HG03457 (cell line): Measurements from ENCODE around the gene CLEC1A.

Experiments
- ATAC-seq: cut with Tn5 transposase; IDR thresholded peaks from one replicate; pipeline ENCODE4 v1.9.1; 2021; ENCODE audit warnings: moderate number of reproducible peaks; ENCODE audit not compliant: unreplicated experiment

Gene CLEC1A

GRCh38 chr12:10101648-10102220, 2.9 kb upstream of the CLEC1A start:
- no peak for ATAC-seq

DNA sequence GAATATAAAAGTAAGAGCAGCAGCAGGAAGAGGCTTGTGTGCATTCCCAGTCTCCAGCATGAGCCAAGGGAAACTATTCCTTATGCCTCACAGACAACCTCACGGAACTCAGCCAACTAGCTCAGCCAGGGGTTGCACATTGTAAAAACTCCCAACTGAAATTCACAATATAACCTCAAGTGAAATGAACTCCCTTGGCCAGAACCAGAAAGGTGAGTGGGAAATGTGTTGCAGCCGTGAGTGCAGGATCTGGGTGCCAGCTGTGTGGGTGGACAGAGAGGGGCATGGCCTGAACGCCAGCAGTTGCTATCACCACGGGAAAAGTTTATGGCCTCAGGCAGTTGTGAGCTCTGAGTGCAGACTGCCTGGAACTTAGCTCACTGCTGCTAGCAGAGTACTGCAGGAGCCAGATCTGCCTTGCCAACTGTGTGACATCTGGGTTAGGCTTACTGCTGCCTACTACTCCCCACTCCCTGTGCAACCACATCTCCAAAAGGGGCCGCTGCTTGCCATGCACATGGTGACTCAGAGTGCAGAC, 2.3 kb upstream of the CLEC1A start:
- no peak for ATAC-seq

- no peak for ATAC-seq
These were observed 1.3 kb downstream of the CLEC1A start for GRCh38 chr12:10097521-10097920.

DNA sequence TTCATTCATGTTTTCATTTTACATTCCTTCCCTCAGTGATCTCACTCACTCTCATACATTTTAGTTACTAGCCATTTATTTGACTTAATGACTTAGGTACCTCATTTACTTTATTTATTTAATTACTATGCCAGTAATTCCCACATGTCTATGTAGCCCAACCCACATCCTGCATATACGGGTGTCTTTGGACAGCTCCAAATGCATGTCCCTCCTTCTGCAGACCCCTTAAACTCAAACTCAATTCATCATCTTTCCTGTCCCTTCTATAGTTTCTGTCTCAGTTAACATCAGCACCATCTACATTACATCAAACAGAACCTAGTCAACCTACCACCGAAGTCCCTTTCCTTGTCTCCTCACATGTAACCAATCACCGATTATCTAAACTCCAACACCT, 2.8 kb downstream of the CLEC1A start:
- ATAC-seq, result no peak

- no peak for ATAC-seq
These were observed 4.0 kb downstream of the CLEC1A start for GRCh38 chr12:10094646-10095395.

DNA sequence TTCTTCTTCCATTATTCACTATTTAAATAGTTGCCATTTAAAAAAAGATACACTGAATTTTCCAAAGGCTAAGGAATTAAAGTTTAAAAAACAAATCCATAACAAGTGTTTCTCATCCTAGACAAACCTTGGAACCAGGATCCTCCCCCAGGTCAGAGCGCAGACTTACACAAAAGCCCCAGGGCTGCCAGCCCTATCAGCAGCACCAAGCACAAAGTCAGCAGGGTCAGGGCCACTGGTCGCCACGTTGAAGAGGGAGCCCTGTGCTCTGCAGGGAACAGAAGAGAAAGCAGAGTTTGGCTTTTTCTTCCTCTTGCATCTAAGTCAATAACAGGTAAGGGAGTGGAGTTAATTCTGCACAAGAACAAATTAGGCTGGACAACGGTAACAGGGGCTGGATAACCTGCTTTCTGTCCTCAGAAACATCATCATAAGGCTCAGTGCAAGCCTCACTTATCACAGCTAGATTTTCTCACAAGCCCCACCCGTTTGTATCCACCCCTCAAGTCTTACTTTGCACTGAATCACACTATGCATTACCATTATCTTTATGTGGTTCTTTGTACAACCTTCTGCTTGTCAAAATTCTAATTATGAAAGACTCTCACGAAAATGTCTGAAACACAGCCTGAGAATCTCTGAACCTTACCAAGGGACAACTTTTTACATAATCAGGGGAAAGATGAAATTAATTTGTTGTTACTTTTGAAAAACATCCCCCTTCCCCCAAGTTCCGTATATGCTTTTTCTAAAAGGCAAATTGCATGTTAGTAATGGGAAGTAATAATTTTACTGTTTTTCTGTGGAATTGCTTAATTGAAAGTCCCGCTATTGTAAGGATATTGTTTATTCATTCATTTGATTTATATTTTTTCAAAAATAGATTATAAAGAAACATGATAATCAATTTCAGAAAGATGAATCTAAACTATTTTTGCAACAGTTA, 9.6 kb downstream of the CLEC1A start:
- no peak for ATAC-seq

DNA sequence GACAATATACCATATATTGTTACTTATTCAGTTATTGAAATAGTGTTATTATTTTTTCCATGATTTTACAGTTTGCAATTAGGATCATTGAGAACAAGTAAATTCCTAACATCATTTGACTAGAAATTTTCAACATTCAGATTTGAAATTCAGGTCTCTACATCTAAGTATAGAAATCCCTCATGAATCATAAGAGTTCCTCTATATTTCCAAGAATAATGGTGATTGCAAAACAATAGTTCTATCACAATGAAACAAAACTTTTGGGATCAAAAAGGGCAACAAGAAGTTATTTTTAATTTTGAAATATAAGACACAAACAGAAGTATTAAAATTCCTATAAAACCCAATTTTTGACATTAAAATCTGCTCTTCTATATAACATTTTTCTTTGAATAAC, 10.8 kb downstream of the CLEC1A start:
- ATAC-seq, result no peak

DNA sequence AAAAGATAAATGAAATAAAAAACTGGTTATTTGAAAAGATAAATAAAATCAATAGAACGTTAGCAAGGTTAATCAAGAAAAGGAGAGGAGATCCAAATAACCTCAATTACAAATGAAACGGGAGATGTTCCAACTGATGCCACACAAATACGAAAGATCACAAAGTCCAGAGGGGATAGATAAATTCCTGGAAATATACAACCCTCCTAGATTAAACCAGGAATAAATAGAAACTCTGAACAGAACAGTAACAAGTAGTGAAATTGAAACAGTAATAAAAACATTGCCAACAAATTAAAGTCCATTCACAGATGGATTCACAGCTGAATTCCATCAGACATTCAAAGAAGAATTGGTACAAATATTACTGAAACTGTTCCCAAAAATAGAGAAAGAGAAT, 12.4 kb downstream of the CLEC1A start:
- ATAC-seq, result no peak

DNA sequence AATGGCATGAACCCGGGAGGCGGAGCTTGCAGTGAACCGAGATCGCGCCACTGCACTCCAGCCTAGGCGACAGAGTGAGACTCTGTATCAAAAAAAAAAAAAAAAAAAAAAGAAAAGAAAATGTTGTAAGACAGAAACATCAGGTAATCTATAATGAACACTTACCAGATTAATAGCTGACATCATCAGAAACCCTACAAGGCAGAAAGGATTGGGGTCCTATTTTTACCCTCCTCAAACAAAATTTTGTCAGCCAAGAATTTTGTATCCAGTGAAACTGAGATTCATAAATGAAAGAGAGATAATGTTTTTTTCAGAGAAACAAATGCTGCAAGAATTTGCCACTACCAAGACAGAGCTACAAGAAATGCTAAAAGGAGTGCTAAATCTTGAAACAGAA, 14.1 kb downstream of the CLEC1A start:
- ATAC-seq, result no peak

GRCh38 chr12:10082117-10082874, 16.5 kb downstream of the CLEC1A start:
- ATAC-seq, result no peak

- ATAC-seq, result no peak
These were observed 23.3 kb downstream of the CLEC1A start for GRCh38 chr12:10075451-10075850.

DNA sequence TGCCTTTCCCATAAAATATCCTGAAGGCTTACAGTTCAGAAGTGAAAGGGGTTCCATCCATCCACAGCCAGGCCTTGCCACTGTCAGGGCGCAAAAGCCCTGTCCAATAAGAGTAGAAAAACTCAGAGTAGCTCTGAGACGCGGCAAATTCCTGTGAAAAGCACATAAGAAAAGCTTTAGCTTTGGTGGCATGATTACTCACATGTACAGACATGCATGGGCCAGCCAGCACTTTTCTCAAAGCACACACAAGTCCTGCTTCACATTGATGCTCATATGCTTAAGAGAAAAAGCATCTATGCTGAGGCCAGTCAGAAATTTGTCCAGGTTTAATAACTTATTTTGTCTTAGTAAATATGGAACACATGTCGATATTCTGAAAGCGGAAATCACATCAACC, 25.5 kb downstream of the CLEC1A start:
- ATAC-seq, result no peak

DNA sequence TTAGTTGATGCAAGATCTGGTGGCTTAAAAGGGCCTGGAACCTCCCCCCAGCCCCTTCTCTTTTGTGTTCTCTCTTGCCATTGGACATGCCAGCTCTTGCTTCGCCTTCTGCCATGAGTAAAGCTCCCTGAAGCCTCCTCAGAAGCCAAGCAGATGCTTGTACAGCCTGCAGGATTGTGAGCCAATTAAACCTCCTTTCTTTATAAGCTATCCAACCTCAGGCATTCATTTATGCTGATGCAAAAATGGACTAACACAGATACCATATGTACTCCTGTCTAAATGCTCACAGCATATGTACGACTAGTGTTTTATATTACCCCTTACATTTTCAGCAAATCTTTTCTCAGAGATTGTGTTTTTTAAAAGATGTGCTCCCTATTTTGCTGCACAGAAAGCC, 26.7 kb downstream of the CLEC1A start:
- no peak for ATAC-seq

- no peak for ATAC-seq
These were observed 28.4 kb downstream of the CLEC1A start for GRCh38 chr12:10070380-10070779.

- ATAC-seq, result no peak
These were observed 28.8 kb downstream of the CLEC1A start for GRCh38 chr12:10069976-10070375.

GRCh38 chr12:10069099-10069498, 29.7 kb downstream of the CLEC1A start:
- no peak for ATAC-seq

DNA sequence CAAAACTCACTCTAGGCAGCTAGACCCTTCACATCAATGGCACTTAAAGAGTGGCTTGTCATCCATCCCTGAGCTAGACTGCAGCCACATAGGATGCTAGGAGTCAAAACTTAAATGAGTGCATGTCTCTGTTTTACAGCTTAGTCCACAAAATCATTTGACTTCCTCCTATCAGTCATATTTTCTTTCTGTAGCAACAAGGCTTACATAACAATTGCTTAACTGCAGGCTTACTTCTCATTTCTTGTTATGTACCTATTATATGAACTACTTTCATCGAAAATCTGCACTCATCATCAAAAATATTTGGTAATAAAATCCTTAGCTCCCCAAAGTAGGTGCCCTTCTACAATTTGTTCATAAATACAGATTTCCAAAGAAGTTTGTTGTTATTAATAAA, 30.1 kb downstream of the CLEC1A start:
- no peak for ATAC-seq

DNA sequence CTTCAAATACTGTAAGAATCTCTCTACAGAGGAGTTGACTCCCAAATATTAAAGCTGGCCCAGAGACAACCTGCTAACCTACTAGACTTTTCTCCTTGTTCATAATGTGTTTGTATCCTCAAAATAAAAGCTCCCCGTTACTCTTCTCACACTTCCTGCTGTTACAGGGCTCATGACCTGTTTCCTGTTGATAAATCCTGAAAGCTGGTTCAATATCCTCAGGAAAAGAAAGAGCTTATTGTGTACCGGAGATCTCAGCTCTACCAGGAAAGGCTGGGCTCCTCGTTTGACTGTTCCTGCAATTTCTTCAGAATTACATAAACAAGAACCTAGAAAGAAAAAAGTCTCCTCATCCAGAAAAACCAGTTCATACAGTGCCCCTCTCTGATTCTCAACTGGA, 30.8 kb downstream of the CLEC1A start:
- ATAC-seq, result no peak

GRCh38 chr12:10067264-10067663, 31.5 kb downstream of the CLEC1A start:
- no peak for ATAC-seq

GRCh38 chr12:10065241-10065640, 33.5 kb downstream of the CLEC1A start:
- ATAC-seq, result no peak

DNA sequence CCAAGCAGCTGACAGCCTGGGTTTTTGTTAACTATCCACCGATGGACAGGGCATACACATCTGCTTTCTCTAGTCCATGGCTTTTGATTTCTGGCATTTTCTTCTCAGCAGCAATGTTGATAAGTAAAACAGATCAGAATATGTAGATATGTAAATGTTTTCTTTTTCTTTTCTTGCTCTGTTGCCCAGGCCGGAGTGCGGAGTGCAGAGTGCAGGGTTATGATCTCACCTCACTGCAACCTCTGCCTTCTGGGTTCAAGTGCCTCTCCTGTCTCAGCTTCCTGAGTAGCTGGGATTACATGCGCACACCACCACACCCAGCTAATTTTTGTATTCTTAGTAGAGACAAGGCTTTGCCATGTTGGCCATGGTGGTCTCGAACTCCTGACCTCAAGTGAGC, 40.4 kb downstream of the CLEC1A start:
- no peak for ATAC-seq
